HL-60 (cell line): ENCODE results near the gene PCSK5.

Experiments used
- CTCF ChIP-seq: IDR thresholded peaks from one replicate; pipeline ENCODE4 v1.5.1; 2011; ENCODE audit warnings: low read length, control low read depth, inconsistent platforms; ENCODE audit not compliant: insufficient read depth
- POLR2AphosphoS5 ChIP-seq: IDR thresholded peaks from 2 replicates; pipeline ENCODE4 v1.6.1; 2012; ENCODE audit warnings: low read depth

GRCh38 chr9:75896193-75896592 is 5.7 kb downstream of the PCSK5 start:
- no peak for TF ChIP-seq CTCF
- TF ChIP-seq POLR2AphosphoS5 = no peak
